DMS114 treated with DMSO at 0.1 percent for 48 hours (cell line): Measurements from ENCODE around the gene RASL11B.

Experiments
- DNase-seq: peaks from one replicate; lab custom pipeline; 2025; ENCODE audit not compliant: unreplicated experiment; lab: John Stamatoyannopoulos, UW

Gene RASL11B

DNA sequence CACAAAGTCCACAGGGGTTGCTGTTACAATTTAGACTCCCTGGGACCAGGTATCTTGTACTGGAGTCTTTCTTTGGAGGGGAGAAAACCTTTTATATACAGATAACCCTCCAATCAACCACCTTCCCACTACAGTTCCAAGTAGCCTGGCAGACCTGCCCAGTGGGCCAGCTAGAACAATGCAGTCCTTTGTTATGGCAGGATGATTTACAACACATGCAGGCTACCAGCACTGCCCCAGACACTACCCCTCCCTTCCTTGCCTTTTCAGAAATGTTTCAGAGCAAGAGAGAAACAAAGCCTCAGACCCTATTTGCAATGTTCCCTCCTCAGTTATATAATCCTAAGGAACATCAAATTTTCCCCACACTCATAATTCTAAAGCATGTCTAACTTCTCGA is 11.1 kb downstream of the RASL11B start:
- DNase-seq, result no peak

DNA sequence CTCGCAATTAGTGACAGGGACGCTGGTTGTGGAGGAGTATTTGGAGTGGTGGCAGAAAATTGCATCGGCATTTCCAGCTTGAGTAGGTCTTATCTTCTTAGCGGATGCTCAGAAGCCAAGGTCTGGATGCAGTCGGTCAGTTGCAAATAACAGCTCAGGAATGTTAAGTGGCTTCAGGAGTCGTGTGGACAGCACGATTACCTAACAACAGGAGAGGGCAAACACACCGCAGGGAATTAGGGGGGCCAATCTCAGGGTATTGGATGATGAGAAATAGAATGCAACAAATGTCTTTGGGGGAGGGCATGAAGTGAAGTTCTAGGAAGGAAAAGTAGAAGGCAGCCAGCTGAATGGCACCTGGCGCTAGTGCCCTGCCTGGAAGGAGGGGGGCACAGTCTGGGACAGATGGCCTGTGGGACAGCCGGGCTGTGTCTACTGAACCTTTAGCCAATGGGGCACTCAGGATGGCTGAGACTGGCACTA is 11.8 kb downstream of the RASL11B start:
- DNase-seq, result no peak

DNA sequence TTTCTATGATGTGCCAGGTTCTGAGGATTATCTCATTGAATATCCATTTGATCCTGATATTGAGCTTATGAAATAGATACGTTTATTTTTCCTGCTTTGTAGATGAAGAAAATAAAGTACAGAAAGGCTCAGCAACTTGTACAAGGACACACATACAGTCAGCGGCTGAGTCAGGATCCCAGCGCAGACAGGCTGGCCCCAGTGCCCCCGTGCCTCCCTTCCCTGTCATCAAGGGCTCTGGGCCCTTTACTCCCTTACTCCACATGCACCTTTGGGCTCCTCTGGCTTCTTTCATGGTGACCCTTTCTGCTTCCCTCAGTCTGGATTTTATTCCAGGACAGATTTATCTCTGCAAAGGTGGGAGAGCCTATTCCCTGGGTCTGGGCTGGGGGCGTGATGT is 12.8 kb downstream of the RASL11B start:
- no peak for DNase-seq

DNA sequence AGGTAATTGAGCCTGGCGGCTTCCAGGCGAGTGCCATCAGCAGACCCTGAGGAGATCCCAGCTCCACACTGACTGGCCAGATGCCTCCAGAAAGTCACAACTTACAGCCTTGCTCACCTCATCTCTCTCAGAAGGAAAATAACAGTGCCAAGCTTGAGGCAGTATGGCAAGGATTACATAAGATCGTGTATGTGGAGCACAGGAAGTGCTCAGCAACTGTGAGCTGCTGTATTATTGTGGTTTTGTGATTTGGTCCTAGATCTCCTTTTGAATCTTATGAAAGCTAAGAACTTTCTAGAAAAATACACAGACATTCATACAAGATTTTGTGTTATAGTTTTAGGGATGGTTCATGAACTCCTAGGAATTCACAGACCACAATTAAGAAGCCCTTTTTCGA is 14.0 kb downstream of the RASL11B start:
- no peak for DNase-seq

DNA sequence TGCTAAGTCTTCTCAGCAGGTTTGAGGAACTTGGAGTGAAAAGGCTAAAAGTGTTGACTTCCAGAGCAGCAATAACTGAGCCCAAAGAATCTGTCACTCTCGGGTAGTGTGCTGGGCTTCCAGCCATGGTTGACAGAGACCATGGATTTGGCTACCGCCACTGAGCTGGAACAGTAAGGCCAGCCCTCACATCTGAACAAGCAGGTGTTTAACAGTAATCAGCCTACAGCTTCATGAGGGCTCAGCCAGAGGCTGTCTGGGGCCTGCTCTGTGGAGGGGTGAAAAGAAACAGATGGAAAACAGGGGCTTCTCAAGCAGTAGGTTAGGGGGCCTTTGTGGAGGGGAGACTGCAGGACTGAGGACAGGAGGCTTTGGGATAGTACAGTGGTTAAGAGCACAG is 14.9 kb downstream of the RASL11B start:
- no peak for DNase-seq

DNA sequence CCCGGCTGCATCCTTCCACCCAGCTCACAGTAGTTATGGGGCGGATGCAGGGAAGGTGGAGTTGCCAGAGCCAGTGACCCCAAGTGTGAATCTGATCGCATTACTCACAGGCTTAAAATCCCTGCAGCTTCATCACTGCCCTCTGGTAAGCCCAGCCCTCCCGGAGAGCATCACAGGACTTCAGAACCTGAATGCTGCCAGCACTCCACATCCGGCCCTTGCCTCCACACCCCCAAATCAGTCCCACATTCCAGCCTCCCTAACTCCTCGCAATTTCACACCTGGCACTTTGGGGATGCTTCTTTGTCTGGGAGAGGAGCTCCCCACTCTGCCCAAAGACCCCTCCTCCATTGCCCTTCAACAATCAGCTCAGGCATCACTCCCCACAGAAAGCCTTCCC is 15.6 kb downstream of the RASL11B start:
- no peak for DNase-seq

DNA sequence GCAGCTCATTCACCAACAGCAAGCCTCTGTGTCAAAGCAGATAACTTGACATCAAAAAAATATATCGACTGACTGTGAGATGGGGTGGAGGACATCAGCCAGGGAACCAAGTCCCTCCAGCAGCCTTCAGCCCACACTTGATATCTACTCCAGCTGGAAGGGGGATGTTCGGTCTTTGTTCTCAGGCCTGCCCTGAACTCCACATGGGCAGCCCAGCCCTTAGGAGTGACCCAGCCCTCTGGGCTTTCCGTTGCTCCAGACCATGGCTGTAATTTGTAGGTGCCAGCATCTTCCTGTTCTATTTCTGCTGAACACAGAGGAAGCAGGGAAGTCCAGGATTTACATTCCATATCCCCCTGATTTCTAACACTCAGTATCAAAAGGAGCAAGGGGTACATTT is 17.4 kb downstream of the RASL11B start:
- DNase-seq, result no peak

DNA sequence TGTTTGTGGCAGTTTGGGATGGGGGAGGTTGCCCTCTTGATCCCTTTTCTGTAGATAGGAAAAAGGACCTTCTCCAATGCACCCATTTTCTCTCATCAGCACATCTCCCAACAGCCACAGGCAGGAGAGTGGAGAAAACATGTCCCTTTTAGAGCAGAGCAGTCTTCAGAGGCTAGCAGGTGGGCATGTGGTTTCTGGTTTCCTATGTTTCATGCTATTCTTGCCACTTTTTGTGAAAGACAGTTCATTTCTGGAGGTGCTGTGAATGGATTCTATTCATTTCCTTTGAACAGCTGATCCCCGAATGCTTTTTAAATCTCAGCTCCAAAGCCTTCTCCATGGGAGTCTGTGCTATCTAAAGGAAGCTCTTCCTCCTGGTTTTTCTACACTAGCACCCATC is 18.9 kb downstream of the RASL11B start:
- no peak for DNase-seq

DNA sequence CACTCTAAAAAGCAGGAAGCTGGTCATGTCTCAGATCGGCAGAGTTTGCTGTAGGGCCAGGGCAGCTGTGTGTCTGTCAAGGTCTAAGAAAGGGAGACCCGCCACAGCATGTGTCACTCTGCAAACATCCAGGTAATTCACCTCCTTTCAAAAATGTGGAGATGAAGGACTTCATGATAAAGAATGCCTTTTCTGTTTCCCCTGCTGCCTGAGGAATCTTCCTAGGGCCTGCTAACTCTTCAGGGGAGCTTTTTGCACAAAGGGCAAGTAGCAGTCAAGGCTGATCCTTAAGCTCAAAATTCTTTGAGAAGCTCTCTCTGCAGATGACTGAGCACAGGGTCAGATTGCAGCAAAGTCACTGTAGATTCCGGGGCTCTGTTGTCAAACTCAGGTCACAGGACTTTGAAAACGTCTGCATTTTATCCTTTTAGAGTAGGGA is 21.1 kb downstream of the RASL11B start:
- no peak for DNase-seq

DNA sequence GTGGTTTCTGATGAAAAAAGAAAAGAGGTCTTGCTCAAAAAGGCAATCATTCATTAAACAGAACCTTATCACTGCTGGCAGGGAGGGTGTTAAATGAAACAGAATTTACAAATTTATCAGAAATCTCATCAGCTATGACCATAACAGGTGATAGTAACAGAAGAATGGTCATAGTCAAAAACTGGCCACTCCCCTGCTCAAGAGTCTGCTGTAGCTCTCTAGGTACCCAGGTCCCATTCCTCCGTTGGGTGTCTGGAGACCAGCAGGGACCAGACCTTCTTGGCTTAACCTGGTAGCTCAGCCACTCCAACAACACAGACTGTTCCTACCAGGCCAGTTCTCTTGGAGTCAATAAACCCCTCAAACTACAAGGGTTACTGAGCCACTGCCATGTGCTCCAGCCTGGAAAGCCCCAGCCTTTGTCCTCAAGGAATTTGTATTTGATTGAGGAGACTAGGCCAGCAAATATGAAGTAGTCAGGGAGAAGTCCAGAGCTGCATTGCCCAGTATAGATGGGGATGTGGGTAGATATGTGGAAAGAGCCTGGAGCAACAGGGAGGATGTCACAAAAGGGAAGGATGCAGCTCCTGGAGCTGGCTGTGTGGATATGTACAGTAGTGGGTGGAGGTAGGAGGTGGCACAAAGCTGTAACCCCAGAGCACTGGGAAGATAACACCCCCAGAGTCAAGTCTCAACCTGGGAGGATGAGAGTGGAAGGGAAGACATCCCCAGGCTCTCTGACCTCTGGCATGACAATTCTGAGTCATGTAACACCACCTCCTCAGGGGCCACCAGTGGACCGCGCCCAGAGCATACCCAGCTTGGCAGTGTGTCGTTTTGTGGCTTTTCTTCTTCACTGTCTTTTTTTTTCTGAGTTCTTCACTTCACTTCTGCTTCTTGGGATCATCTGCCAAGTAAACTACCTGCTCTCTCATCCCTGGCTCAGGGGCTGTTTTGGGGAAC is 21.9 kb downstream of the RASL11B start:
- no peak for DNase-seq

DNA sequence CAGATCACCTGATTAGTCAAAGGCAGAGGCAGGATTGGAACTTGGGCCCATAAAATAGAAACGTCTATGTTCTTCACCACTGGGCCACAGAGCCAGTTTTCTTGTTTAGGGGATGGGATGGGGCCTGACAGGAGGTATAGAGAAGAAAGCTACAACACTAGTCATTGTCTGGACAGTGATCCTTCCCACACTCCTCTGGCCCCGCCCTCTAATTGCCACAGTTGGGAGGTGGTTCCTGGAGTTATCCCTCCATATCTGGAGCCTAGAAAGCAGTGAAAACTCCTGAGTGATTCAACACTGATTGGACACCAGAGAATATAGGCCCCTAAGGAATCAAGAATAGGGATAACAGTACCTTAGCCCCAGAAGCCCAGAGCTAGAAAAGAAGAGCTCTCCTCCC is 22.9 kb downstream of the RASL11B start:
- no peak for DNase-seq

DNA sequence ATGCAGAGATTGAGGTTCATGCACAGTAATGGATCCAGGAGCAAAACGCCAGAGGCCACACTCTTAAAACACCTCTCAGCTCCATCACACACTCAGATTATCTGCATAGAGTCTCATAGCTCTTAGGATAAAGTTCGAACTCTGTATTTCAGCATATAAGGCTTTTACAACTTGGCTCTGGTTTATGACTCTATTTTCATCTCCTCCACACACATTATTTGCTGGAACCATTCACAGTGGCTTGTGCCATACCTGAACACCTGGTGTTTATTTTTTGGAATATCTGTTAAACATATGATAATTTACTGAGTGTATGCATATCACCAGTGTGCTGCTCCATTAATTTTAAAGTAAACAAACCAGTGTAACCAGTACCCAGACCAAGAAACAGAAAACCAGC is 27.2 kb downstream of the RASL11B start:
- DNase-seq, result no peak

DNA sequence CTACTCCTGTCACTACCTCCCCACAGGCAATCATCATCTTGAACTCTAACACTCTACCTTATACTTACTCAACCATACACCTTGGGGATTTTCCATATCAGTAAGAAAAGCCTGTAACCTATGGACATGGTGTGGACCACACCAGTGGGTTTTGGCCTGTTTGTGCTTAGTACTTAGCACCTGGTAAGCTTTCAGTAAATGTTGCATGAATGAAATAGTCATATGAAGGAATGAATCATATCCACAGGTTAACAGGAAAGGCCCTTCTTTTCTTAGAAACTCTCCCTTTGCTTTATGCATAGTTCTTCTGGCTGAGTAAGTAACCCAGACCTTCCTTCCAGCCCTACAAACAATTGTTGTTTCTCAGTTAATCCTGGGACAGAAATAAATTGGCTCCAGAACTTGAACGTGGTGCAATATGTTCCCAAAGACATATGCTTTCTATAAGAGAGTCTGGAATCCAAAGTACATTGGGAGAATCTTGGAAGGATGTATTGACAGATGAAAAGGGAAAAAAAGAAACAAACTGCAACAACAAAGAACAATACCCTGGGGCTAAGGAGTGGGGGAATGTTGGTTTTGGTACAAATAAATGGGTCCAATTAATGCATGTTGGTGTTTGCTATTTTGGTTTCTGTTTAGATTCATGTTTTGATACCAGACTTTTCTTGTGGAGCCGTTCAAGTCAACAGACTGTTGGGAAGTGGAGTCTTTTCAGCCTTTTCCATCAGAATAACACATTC is 27.8 kb downstream of the RASL11B start:
- no peak for DNase-seq

DNA sequence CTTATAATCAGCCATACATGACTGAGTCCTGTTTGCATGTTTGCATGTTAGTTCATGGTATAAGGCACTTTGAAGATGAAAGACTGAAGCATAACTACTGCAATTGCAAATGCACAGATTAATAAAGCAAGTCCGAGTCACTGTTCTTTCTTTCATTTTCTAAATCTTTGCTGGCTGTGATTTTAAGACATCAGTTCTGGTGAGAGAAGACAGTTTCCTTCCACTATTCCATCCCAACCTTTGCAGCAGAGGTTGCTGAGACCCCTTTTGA is 28.3 kb downstream of the RASL11B start:
- DNase-seq, result no peak

DNA sequence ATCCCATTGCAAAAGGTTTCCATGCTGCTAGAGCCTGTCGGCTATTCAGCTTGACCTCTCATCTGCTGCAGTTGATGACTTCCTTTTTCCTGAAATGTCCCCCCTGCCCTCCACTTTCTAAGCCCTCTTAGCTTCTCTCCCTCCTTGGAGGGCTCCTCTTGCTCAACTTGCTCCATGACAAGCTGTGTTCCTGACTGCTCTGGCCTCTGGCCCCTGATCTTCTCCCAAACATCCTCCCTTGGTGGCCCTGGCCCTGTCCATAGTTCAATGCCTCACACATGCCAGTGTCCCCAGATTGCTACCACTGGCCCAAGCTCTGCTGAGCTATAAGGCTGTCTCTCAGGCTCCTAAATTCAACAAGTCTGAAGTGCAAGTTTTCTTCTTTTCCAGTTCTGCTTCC is 29.6 kb downstream of the RASL11B start:
- no peak for DNase-seq

DNA sequence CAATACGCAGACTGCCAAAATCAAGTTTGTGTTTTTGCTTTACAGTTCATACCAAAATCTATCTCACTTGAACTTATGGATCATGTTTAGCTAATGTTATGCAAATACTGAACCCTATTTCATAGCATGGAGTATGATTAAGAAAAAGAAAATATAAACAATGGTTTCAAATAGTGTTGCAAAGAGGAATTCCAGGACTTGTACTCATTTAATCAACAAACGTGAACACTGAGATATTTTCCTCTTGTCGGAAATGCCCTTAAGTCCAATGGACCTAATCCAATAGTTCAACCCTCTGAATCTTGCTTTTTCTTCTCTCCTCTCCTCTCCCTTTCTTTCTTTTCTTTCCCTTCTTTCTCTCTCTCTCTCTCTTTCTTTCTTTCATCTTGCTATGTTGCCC is 30.8 kb downstream of the RASL11B start:
- no peak for DNase-seq

DNA sequence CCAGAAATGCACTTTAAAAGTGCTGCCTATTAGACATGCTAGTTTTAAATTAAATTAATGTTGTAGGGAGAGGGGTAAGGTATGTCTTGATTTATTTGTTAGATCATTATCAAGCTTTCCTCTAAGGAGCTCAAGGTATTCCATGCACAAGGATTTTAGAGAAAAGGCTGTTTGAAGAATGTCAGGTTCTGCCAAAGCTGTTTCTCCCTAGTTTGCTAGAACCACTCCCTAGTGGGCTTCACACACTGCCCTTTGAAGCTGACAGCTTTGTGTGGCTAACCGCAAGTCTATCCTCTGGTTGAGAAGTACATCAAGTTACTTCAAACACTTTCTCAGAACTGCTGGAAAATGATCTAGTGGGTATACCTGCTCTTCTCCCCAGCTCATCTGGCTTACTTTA is 32.3 kb downstream of the RASL11B start:
- DNase-seq, result no peak

DNA sequence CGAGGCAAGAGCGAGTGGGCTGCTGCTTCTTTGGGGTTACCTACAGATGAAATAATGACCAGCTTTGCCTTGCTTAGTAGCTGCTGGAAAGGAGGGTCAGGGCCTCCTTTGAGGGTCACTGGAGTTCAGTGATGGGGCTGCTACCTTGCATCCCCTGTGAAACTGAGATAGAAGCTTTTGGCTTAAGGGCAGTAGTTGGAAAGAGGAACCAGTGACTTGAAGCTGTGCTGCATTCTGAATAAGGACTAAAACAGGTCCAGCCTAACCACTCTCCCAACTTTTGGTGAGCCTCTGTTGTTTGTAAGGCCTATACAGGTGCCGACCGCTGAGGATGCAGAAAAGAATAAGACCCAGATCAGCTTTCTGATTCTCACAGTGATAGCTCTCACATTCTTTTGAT is 41.2 kb downstream of the RASL11B start:
- no peak for DNase-seq

DNA sequence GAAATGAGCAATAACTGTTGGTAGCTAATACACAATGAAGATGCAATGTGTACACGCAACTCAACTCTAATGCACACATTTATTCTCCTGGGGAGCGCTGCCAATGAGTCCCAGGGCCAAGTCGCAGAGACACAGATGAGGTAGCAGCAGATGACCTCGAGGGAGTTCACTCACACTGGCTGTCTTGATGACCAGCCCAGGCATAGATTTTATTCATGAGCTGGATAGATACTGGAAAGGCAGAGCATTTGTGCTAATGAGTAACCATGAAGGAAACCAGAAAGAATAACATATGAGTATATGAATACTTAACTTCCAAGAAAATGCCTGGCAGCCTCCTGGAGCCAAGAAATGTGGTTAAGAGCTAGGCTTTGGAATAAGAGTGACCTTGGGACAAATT is 42.3 kb downstream of the RASL11B start:
- DNase-seq, result no peak

DNA sequence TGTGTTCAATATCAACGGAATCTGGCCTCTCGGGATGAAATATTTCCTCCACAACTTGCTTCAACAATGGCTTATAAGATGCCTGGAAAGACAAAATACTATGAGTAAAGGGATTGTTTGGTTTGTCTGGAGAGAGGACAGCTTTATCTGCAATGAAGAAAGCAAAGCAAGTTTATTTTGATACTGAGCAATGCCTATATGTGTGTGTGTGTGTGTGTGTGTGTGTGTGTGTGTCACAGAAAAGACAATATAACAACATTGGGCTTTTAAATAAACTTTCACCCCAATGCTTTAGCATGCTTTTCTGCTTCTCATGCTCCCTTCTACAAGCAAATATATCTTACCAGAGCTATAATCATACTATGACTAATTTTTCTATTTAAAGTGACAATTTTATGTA is 45.4 kb downstream of the RASL11B start:
- DNase-seq, result no peak

DNA sequence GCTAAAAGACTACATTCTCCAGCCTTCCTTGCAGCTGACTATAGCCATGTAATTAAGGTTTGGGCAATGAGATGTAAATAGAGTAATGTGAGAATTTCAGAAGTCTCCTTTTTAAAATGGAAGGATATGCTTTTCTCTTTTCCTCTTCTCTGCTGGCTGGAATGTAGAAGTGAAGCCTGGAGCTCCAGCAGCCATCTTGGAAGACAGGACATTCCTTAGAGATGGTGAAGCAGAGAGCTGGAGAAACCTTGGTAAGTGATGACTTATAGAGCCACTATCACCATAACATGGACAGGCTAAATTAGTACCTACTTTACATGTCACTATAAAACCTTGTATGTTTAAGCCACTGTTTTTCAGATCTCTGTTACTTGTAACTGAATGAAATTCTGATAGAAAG is 48.0 kb downstream of the RASL11B start:
- no peak for DNase-seq

DNA sequence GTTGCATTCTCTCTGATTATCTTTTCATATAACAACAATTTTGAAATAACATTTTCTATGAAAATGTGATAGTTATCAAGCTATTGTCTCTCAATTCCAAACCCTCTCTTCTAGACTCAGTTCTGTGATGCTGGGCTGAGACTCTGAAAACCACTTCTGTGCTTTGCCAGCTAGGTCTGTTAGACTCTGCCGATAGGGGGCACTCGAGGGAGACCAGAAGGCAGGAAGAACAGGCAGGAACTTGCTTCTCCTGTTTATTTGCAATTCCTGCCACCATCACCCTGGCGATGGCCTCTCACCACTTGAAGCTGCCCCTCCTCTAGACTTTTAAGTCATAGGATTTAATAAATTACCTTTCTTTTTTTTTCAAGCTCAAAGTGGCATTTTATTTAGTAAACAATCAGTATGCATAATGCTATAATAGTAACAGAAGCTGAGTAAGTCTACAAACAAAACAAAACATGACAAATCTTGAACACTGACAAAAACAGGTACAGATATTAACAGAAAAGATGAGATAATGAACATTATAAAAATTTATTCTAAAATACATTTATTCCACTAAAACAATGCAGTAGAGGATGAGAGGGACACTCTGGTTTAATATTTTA is 49.7 kb downstream of the RASL11B start:
- DNase-seq, result no peak
